ENCODE data around the gene TFIP11. TPM values are rescaled to one million over a fixed set of nuclear protein-coding genes. Genes with fewer than 3 reads are reported as not detected.

The TFIP11 gene
- polyA plus RNA-seq, 1 experiment, result 34.7 TPM

- Histone ChIP-seq H3K4me3 (ENCODE audit: low read depth, low read length) (no peak overlapping the region), H3K27me3 (ENCODE audit: control insufficient read depth, insufficient read depth, low read length) (no peaks in the 10 kb centered on the region), H3K36me3 (ENCODE audit: control insufficient read depth, insufficient read depth, low read length) (peaks cover 12% of the 10 kb centered on the region)
- TF ChIP-seq CTCF (IDR thresholded peaks at IDR 0.05; ENCODE audit: insufficient read depth, low read depth, low read length), result no peak
- ChIA-PET CTCF (interaction anchor here (0.7 to 9.2 kb wide), 4 partner anchors 16 to 98 kb away, joined by 3 to 103 read pairs (median 52); no protein-coding TSS in a partner anchor), POLR2A (interaction anchor here (0.5 kb wide), 1 partner anchor 15 kb away, joined by 3 read pairs; no protein-coding TSS in a partner anchor)
- DNase-seq (ENCODE audit: low read depth), result peak; percentile 21
Observed at GRCh38 chr22:26464312-26464711, 48.0 kb downstream of the TFIP11 start.

- Histone ChIP-seq H3K36me3 (ENCODE audit: control insufficient read depth, insufficient read depth, low read length) (peaks cover 12% of the 10 kb centered on the region), H3K27me3 (ENCODE audit: control insufficient read depth, insufficient read depth, low read length) (no peaks in the 10 kb centered on the region), H3K4me3 (ENCODE audit: low read depth, low read length) (no peak overlapping the region)
- CTCF ChIA-PET, result interaction anchor here (0.7 to 9.2 kb wide), 9 partner anchors 7 to 202 kb away, joined by 3 to 103 read pairs (median 7); no protein-coding TSS in a partner anchor
- TF ChIP-seq CTCF (IDR thresholded peaks at IDR 0.05; ENCODE audit: insufficient read depth, low read depth, low read length), result no peak
- POLR2A ChIA-PET, result no interaction called here
- no peak for DNase-seq (ENCODE audit: low read depth)
Observed at GRCh38 chr22:26463688-26464087, 48.6 kb downstream of the TFIP11 start.

- CTCF ChIA-PET, result interaction anchor here (0.9 to 9.2 kb wide), 11 partner anchors 8 to 202 kb away, joined by 3 to 103 read pairs (median 15); no protein-coding TSS in a partner anchor
- DNase-seq (ENCODE audit: low read depth), result no peak
- Histone ChIP-seq H3K36me3 (ENCODE audit: control insufficient read depth, insufficient read depth, low read length) (peaks cover 8% of the 10 kb centered on the region), H3K27me3 (ENCODE audit: control insufficient read depth, insufficient read depth, low read length) (no peaks in the 10 kb centered on the region), H3K4me3 (ENCODE audit: low read depth, low read length) (no peak overlapping the region)
- POLR2A ChIA-PET, result no interaction called here
- TF ChIP-seq CTCF (IDR thresholded peaks at IDR 0.05; ENCODE audit: insufficient read depth, low read depth, low read length), result no peak
Observed at GRCh38 chr22:26463101-26463661, 49.1 kb downstream of the TFIP11 start.

- POLR2A ChIA-PET, result no interaction called here
- TF ChIP-seq CTCF (IDR thresholded peaks at IDR 0.05; ENCODE audit: insufficient read depth, low read depth, low read length), result no peak
- peaks cover 13% of the 10 kb centered on the region for H3K36me3 ChIP-seq (ENCODE audit: control insufficient read depth, insufficient read depth, low read length)
Observed at GRCh38 chr22:26462641-26463040, 49.6 kb downstream of the TFIP11 start.

GRCh38 chr22:26462051-26462450, 50.2 kb downstream of the TFIP11 start:
- peaks cover 16% of the 10 kb centered on the region for H3K36me3 ChIP-seq (ENCODE audit: control insufficient read depth, insufficient read depth, low read length)
- POLR2A ChIA-PET, result no interaction called here
- DNase-seq (ENCODE audit: low read depth), result no peak
- CTCF ChIA-PET, result interaction anchor here (0.9 to 9.2 kb wide), 22 partner anchors 9 to 162 kb away, joined by 3 to 103 read pairs (median 8); no protein-coding TSS in a partner anchor
- H3K4me3 ChIP-seq (ENCODE audit: low read depth, low read length), result no peak overlapping the region
- TF ChIP-seq CTCF (IDR thresholded peaks at IDR 0.05; ENCODE audit: insufficient read depth, low read depth, low read length), result no peak
- H3K27me3 ChIP-seq (ENCODE audit: control insufficient read depth, insufficient read depth, low read length), result no peaks in the 10 kb centered on the region

More at GRCh38 chr22:26462641-26463040, 49.6 kb downstream of the TFIP11 start:
- CTCF ChIA-PET, result interaction anchor here (1.0 to 9.2 kb wide), 14 partner anchors 8 to 203 kb away, joined by 3 to 103 read pairs (median 12); no protein-coding TSS in a partner anchor
- Histone ChIP-seq H3K4me3 (ENCODE audit: low read depth, low read length) (no peak overlapping the region), H3K27me3 (ENCODE audit: control insufficient read depth, insufficient read depth, low read length) (no peaks in the 10 kb centered on the region)
- no peak for DNase-seq (ENCODE audit: low read depth)
